Measurements from ENCODE around the gene ANK2. TPM values are rescaled to one million over a fixed set of nuclear protein-coding genes. Genes with fewer than 3 reads are reported as not detected.

The ANK2 gene
- polyA plus RNA-seq, 1 donor (not counting 4 experiments of a cell fraction or from before 2014, with no cell fraction given), result 0.22 TPM

GRCh38 chr4:113404167-113404571 is 354.7 kb downstream of the ANK2 start:
- dilution Hi-C loops (cut with MboI; ENCODE audit: extremely low pct_ligation_motif_present, low sequenced_read_pairs), result no loop called here
- Histone ChIP-seq H2AFZ (ENCODE audit: control insufficient read depth, low read length) (no peak overlapping the region), H3K36me3 (ENCODE audit: control insufficient read depth in 2 of 2, extremely low read depth in 1 of 2, insufficient read depth in 2 of 2, low read length in 2 of 2) (no peaks in the 10 kb centered on the region), H3K4me2 (ENCODE audit: control insufficient read depth, extremely low read depth, insufficient read depth, low read depth, low read length) (no peak overlapping the region), H3K9me3 (ENCODE audit: control insufficient read depth, low read depth, low read length) (no peaks in the 10 kb centered on the region), H3K27me3 (ENCODE audit: control insufficient read depth, extremely low read depth, insufficient read depth, low read length) (no peaks in the 10 kb centered on the region), H3K9me1 (ENCODE audit: control insufficient read depth, extremely low read depth, insufficient read depth, low read length) (no peaks in the 10 kb centered on the region), H4K20me1 (ENCODE audit: control insufficient read depth, extremely low read depth, insufficient read depth, low read length) (no peaks in the 10 kb centered on the region), H3K79me2 (ENCODE audit: control insufficient read depth, insufficient read depth, low read length) (no peaks in the 10 kb centered on the region), H3K4me3 (ENCODE audit: control insufficient read depth in 2 of 3, extremely low read depth in 1 of 3, insufficient read depth in 2 of 3, low read depth in 1 of 3, low read length in 3 of 3) (no peak overlapping the region), H3K4me1 (ENCODE audit: control insufficient read depth, extremely low read depth, insufficient read depth, low read length) (no peaks in the 10 kb centered on the region), H3K9ac (ENCODE audit: control insufficient read depth, extremely low read depth, insufficient read depth, low read length) (no peak overlapping the region), H3K27ac (ENCODE audit: control insufficient read depth, insufficient read depth, low read length) (no peak overlapping the region)
- no peak for DNase-seq (ENCODE audit: low read depth, low spot score)
- no peak for TF ChIP-seq EZH2 (IDR thresholded peaks at IDR 0.05; ENCODE audit: low read length)
- TF ChIP-seq CTCF (optimal IDR thresholded peaks at IDR 0.05 in 1 of 3, IDR thresholded peaks at IDR 0.05 in 1 of 3, conservative IDR thresholded peaks at IDR 0.05 in 1 of 3; ENCODE audit: extremely low read depth in 1 of 3, insufficient read depth in 2 of 3, low read length in 3 of 3), result no peak
- FAIRE-seq, result no peak

GRCh38 chr4:113404841-113405240 is 355.4 kb downstream of the ANK2 start:
- TF ChIP-seq EZH2 (IDR thresholded peaks at IDR 0.05; ENCODE audit: low read length) (no peak), CTCF (optimal IDR thresholded peaks at IDR 0.05 in 1 of 3, IDR thresholded peaks at IDR 0.05 in 1 of 3, conservative IDR thresholded peaks at IDR 0.05 in 1 of 3; ENCODE audit: extremely low read depth in 1 of 3, insufficient read depth in 2 of 3, low read length in 3 of 3) (no peak)
- no peaks in the 10 kb centered on the region for H3K9me3 ChIP-seq (ENCODE audit: control insufficient read depth, low read depth, low read length)
- FAIRE-seq, result no peak
- H3K9me1 ChIP-seq (ENCODE audit: control insufficient read depth, extremely low read depth, insufficient read depth, low read length), result no peaks in the 10 kb centered on the region
- dilution Hi-C loops (cut with MboI; ENCODE audit: extremely low pct_ligation_motif_present, low sequenced_read_pairs), result no loop called here
- no peaks in the 10 kb centered on the region for H3K79me2 ChIP-seq (ENCODE audit: control insufficient read depth, insufficient read depth, low read length)
- no peak overlapping the region for H3K4me2 ChIP-seq (ENCODE audit: control insufficient read depth, extremely low read depth, insufficient read depth, low read depth, low read length)
- H3K27ac ChIP-seq (ENCODE audit: control insufficient read depth, insufficient read depth, low read length), result no peak overlapping the region
- H4K20me1 ChIP-seq (ENCODE audit: control insufficient read depth, extremely low read depth, insufficient read depth, low read length), result no peaks in the 10 kb centered on the region
- no peak overlapping the region for H3K4me3 ChIP-seq (ENCODE audit: control insufficient read depth in 2 of 3, extremely low read depth in 1 of 3, insufficient read depth in 2 of 3, low read depth in 1 of 3, low read length in 3 of 3)
- no peaks in the 10 kb centered on the region for H3K4me1 ChIP-seq (ENCODE audit: control insufficient read depth, extremely low read depth, insufficient read depth, low read length)
- no peaks in the 10 kb centered on the region for H3K27me3 ChIP-seq (ENCODE audit: control insufficient read depth, extremely low read depth, insufficient read depth, low read length)
- no peak overlapping the region for H3K9ac ChIP-seq (ENCODE audit: control insufficient read depth, extremely low read depth, insufficient read depth, low read length)
- no peak for DNase-seq (ENCODE audit: low read depth, low spot score)
- no peaks in the 10 kb centered on the region for H3K36me3 ChIP-seq (ENCODE audit: control insufficient read depth in 2 of 2, extremely low read depth in 1 of 2, insufficient read depth in 2 of 2, low read length in 2 of 2)
- no peak overlapping the region for H2AFZ ChIP-seq (ENCODE audit: control insufficient read depth, low read length)
